GM19452 (cell line): ENCODE measurements around the gene ARL3.

Experiments
- ATAC-seq: cut with Tn5 transposase; IDR thresholded peaks from one replicate; pipeline ENCODE4 v1.9.1; 2021; ENCODE audit not compliant: unreplicated experiment

The ARL3 gene

DNA sequence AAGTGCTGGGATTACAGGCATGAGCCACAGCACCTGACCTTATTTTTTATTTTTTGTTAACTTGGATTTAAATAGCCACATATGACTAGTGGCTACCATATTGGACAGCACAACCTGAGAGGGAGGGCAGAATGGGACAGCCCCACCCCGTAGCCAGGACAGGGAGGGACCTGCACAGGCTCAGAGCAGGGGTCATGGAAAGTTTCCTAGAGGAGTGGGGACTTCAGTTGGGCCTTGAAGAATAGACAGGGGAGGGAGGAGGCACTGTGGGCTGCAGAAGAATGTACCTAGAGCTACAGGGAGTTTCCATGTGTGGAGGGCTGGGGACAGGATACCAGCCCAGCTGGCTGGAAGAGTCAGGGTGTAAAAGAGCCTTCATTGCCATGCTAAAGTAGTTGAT, 61.1 kb downstream of the ARL3 start:
- no peak for ATAC-seq

DNA sequence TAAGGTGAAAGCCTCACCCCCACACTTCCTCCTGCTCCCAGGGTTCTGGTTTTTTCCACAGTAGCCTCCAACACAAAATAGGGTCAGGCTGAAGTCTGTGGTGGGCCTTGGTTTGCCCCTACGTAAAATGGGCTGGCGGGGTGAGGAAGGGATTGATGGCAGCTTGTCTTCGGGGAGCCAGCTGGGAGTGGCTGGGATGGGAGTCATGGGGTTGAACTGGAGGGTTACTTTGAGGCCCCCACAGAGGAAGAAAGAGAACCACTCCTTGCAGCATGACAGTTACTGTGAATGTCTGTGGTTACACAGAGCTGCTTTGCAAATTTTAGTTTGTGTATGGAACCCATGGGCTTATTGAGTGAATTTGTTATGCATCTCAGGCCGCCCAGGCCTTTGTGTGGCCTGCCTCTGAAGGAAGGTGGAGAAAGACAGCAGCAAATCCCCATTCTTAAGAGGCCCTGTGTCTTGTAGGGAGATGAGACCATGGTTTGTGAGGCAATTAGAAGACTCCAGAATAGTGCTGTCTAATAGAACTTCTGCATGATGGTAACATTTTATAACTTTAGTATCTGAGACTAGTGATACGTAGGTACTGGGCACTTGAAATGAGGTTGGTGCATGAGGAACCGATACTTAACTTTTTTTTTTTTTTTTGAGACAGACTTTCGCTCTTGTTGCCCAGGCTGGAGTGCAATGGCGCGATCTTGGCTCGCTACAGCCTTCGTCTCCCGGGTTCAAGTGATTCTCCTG, 61.9 kb downstream of the ARL3 start:
- ATAC-seq = peak; percentile 50

DNA sequence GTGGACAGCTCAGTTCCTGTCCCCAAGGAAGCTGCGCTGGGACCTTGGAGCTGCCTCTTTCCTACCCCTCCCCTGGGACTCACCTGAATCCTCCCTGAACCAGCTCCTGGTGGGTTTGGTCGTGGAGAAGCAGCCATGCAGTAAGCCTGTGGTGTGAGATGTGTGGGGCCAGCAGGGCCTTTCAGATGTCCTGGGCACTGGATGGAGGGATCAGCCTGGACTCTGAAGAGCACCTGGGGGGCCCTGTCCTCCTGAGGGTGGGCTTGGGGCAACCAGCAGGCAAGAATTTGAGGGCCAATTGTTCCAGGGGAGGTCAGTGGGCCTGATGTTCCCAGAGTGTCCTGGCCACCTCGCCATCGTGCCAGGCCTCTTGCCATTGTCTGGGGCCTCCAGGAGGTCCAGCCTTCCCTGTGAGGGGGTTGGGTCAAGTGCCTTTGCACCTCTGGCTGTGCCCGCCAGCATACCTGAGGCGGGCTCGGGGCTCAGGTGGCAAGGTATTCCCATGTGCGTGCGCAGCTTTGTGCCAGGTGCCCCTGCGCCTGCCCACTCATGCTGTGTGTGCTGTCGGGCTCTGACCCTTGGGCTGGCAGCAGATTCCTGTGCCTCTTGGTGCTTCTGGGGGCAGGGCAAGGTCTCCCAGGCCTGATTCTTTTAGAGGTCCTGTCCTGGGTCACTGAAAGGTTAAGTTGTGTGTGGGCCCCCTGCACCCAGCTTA, 62.6 kb downstream of the ARL3 start:
- no peak for ATAC-seq

DNA sequence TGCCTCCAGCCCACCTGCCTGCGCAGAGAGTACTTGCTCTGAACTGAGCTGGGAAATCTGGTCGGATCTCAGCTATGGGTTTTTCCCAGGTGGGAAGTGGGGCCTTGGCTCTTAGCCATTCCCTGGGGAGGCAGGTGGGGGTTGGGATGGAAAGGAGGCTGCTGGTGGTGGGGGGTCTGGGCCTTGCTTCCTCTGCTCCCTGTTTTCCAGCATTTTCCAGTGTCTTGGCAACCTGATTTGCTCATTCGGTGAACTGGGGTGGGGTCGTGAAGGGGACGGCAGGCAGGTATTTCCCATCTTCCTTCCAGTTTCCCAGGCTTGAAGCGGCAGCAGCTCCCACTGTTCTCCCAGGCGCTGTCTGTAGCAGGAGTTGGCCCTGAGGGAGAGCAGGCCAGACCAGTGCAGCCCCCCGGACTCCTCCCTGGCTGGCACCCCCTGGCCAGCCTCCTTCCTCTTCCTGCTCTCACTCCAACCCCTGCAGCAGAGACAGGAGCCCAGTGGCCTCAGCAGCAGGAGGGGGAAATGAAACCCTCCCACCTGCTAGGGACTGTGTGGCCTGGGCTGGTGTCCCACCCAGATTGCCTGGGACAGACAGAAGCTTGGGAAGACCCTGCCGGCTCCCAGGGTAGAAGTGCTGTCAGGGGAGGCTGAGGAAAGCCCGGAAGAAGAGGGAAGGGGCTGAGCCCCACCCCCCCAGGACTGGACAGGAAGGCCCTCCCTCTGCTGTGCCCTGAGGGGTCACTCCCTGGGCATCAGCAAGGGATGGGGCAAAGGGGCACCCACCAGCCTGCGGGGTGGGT, 63.3 kb downstream of the ARL3 start:
- ATAC-seq = no peak

DNA sequence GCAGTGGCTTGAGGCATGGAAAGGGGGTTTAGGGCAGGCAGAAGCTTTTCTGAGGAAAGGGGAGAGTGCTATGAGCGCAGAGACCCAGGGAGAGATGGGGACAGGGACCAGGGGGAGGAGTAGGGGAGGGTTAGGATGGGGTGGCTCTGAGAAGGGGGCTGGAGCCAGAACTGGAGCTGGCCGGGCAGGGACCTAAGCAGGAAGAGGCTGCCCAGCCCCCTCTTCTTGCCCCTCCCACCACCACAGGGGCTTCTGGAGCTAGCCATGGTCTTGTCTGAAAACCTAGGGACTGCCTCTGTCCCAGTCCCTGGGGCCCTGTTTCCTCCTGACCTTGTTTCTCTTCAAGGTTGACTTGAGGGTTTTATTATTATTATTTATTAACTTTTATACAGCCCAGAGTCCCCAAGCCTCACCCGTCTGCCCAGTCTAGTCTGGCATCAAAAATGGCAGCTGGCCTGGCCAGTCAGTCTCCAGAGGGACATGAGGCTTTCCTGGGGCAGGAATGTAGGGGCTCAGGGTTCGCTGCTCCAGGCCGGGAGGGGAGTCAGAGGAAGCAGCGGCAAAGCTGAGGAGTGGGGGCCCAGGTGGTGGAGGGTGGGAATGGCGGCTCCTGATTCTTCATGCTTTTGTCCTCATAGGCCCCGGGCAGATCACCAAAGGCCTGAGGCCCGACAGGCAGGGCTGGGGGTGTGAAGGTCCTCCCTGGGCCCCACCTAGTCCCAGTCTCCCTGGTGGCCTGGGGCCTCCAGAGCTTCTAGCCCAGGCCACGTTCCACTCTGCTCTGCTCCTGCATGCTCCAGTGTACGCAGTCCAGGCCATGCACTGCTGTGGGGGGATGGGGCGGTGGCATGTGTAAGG, 64.2 kb downstream of the ARL3 start:
- no peak for ATAC-seq

DNA sequence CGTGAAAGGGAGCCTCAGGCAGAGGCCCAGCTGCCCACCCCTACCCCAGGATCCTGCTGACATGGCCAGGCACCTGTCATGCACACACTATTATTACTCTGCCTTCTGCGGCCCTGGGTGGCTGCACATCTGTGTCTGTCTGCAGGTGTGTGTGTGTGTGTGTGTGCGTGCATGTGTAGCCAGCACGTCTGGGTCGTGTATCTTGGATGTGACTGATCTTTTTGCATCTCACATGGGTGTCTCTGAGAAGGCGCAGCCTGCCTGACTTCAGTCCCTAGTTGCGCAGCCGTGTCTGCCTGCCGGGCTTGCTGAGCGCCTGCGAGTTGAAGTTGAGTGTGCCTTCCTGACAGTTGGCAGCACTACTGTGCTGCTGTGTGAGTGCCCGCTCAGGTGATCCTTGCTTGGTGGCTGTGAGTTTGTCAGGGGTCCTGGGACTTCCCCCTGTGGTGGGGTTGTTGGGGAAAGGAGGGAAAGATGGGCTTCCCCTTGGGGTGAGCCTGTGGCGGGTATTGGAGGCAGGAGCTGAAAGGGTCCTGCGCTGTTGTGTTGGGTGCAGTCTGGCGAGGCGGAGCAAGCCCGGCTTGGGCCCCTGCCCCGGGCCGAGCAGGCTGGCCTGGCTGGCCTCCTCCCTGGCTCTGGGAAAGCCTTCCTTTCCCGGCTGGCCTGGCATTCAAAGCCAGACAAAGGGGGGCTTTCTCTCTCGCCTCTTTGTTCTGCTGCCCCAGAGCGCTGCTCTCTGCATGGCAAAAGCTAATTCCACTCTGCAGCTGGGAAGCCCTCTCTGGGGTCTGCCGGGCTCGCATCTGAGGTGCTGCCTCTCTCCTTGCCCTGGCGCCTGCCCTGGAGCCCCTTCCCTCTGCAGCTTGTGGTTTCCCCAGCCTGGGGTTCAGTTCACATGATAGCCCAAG, 65.1 kb downstream of the ARL3 start:
- ATAC-seq = no peak

DNA sequence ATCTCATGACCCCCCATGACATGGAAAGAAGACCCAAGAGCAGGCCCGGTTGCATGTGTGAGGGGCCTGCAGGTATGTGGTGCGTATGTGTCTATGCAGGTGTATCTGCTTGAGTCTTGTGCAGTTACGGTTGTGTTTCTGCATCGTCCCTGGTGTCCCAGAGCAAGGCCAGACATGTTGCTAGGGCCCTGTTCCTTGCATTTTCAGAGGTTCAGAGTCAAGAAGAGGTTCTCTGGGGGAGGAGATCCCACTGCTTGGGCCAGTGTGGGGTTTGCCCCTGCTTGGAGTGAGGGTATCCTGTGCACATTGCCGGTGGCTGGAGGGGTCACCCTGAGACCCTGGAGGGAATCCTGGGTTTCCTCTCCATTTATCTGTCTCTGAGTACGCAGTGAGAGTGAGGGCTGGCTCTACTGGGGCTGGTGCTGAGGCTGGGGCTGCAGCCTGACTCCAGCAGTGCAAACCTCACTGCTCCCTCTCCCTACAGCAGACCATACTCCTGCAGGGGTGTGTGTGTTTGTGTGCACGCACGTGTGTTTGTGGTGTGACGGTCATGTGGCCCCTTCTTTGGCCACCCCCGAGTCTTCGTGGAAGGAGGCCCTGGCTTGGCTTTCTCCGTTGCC, 65.8 kb downstream of the ARL3 start:
- ATAC-seq = no peak

DNA sequence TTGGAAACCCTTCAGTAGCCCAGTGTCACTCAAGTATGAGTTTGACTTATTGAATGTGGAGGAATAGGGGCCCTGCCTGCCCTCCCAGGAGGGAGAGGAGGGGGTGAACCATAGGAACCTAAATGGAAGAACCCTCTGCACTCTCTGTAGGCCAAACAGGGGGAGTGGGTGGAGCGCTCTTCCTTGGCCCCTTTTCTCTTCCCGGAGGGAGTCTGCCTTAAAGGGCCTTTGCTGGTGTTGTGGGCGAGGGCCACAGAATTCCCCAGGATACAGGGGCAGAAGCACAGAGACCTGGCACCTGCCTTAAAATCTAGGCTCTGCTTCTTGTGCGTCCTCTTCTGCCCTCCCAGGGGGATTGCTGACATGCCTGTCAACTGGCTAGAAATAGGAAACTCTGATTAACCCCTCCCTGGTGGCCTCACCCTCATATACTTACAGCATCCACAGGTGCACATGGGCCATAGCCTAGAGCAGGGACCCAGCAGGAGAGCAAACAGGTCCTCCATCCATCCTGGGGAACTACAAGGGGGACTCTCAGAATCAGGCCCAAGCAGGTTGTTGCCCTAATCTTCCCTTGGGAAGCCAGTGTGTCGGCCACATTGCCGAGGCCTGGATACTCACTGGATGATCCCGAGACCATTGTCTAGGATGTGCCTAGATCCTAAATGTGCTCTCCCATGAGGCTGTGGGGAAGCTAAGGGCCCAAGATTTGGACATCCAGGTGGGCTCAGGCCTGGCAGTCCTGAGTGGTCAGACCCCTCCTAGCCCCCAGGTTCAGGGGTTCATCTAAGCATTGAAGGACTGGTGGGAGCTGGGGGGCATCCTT, 66.5 kb downstream of the ARL3 start:
- no peak for ATAC-seq

DNA sequence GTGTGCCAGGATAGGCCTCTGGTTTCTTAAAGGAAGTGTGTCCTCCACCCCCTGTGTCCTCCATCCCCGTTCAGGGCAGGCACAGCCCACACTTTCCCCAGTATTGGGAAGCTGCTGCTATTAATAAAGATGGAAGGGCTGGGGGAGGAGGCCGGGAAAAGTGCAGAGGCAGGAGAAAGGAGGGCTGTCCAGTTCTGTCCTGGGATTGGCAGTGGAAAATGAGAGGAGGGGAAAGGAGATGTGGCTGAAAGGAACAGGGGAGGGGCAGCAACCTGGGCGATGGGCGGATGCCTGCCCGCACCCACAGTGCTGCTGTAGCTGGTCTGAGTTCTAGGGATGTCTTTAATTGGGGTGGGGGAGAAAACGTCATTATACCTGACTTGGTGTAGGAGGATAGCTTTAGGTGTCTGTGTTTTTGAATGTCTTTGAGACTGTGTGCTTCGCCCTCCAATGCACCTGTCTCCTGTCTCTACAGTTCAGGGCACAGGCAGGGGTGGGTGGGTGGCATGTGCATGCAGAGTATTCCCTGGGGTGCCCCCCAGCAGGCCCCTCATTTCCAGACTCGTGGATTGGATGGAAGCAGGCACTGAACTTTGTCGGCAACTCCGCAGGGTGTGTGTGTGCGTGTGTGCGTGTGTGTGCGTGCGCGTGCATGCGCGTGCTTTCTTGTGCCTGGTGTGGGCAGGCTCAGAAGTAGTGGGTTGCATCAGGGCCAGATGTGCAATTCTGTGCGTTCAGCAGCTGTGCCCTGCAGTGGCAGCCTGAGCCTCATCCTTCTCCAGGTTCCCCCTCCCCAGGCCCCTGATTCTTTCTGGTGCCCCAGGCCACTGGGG, 67.4 kb downstream of the ARL3 start:
- no peak for ATAC-seq

DNA sequence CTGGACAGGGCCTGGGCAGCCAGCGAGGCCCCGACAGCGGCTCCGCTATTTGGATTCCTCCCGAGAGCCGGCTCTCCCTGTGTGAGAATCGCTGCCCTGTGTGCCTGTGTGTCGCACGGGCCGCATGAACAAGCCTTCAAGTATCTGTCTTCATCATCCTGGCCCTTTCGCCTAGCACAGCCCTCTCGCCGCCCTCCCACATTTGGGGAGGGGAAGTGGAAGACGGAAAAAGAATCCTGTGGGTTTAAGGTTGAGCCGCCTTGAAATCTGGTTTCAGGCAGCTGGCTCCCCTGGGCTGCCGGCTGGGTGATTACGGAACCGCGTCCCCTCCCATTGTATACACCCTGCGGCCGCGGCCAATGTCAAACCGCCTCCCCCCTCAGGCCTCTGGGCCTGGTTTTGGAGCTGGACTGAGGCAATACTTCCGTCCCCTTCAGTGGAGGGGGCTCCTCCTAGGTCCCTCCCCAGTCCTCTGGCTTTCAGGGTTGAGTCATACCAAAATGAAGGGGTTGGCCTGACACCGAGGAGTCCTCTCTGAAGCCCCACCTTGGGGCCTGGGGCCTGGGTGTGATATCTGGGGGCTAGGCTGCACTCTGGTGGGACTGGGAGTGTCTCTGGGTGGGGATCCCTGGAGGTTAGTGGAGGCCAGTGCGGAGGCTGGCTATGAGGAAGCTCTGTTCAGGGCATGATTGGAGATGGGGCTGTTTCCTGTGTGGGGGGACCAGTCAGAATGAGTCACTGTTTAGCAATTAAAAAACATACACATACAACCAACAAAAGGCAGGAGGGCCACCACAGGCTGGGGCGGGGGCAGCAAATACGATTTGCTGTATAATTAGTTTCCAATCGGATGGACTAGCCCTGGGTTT, 68.2 kb downstream of the ARL3 start:
- peak; percentile 32 for ATAC-seq

DNA sequence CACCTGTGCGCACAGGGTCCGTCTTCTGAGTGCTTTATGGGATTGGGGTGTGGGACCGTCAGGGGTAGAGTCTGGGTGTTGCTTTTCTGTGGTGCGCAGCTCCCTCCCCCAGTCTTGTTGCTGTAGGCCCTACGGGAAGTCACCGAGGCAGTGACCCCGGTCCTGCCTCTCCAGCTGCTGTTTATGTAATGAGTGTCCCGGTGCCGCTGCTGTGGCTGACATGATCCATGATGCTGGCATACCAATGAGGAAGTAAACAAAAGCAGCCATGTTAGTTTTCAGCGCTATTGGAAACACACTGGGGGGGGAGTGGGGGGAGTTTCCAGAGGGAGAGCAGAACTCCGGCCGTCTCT, 68.8 kb downstream of the ARL3 start:
- no peak for ATAC-seq

DNA sequence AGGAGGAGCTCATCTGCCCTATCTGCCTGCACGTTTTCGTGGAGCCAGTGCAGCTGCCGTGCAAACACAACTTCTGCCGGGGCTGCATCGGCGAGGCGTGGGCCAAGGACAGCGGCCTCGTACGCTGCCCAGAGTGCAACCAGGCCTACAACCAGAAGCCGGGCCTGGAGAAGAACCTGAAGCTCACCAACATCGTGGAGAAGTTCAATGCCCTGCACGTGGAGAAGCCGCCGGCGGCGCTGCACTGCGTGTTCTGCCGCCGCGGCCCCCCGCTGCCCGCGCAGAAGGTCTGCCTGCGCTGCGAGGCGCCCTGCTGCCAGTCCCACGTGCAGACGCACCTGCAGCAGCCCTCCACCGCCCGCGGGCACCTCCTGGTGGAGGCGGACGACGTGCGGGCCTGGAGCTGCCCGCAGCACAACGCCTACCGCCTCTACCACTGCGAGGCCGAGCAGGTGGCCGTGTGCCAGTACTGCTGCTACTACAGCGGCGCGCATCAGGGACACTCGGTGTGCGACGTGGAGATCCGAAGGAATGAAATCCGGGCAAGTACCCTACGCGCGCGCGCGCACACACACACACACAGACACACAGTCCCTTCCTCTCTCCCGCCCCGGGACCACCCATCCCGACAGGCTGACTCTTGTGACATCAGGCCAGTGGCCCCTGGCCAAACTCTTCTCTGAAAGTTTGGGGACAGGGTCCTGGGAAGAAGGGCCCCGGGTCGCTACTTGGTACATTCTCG, 69.4 kb downstream of the ARL3 start:
- ATAC-seq = no peak

DNA sequence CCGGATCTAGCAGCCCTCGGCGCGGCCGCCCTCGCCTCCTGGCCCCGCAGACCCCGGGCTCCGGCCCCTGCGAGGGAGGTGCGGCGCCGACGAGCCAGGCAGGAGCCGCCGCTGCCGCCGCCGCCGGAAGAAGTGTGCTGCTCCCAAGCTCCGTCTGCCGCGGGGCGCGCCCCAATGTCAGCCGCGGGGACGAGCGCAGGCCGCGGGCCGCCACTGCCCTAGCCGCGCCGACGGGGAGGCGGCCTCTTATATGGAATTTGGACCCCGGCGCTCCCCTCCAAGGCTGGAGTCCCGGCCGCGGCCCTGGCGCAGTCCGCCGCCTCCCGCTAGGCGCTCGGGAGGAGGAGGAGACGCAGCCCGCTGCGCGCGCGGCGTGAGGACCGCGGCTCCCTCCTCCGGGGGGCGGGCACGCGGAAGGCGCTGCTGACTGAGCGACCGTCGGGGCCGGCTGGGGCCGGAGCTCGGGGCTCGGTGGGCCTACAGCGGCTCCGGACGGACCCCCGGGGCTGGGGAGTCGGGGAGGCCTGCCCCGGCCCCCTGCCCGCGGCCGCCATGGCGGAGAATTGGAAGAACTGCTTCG, 70.0 kb downstream of the ARL3 start, which contains the start of gene TRIM8:
Gene TRIM8 (plus strand): TSS at position 414 of the 580 bp plus-strand sequence. CDS start 139 bp downstream, at position 553.
- no peak for ATAC-seq

DNA sequence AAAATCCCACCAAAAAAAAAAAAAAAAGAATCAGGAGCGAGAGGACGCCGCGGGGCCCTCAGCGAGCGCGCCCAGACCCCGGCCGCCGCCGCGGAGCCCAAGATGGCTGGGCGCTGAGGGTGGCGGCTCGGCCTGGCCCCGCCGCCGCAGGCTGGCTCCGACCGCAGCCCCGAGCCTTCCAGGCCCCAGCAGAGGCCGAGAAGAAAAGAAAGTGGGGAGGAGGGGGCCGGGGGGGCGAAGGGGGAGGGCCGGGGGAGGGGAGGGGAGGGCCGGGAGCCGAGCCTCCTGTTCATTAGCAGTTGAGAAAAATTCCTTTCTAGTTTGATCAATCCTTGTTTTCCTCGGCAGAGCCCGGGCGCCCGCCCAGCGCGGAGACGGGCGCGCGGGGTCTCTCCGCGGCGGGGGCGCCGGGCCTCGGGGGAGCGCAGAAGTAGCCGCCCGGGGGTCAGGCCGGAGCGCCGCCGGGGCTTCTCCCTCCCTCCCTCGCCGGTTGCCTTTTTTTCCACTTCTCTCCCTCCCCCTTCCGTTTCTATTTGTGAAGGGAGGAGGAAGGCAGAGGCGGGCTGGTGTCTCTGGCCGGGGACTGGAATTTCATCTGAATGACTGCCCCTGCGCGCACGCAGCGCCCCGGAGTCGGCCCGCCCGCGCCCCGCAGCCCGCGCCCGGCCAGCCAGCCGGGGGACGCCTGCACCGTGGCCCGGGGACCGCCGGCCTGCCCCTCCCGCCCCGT, 70.7 kb downstream of the ARL3 start:
- ATAC-seq = no peak

DNA sequence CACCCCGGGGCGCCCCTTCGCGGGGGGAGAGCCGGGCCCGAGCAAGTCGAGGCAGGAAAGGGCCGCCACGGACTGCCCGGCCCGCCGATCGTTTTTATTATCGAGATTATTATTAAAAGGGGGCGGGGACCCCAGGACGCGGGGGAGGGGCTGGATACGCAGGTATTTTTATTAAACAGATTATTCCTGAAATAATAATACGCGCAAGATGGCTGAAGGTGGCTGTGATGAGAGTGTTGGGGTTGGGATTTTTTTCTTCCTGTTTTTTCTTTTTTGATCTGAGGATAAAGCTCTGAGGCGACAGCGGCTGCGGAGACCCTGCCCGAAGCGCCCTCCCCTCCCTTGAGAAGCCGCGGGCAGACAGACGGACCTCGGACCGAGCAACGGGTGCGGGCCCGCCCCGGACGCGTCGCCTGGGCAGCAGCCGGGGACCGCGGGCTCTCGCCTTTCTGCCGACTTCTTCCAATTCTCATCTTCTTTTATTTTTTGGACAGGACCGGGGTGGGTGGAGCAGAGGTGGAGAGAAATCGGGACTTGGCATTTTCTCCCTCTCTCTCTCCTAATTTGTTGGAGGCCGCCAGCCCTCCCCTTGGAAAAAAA, 71.4 kb downstream of the ARL3 start:
- ATAC-seq = no peak
